ENCODE data around the gene CFAP298. TPM values are rescaled to one million over a fixed set of nuclear protein-coding genes. Genes with fewer than 3 reads are reported as not detected.

Gene CFAP298
- total and polyA plus RNA-seq, 2 of the 13 experiments (the other 11 are each of a cell fraction or from before 2014, with no cell fraction given), result 21.2 to 62.2 TPM

DNA sequence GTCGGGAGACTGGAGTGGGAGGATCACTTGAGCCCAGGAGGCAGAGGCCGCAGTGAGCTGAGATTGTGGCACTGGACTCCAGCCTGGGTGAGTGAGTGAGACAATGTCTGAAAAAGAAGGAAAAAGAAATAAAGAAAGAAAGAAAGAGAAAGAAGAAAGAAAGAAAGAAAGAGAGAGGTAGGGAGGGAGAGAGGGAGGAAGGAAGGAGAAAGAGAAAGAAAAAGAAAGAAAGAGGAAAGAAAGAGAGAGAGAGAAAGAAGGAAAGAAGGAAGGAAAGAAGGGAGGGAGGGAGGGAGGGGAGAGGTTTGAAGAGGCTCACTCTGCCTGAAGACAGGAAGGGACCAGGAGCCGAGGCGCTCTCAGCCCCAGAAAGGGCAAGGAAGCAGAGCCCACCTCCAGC is 22.0 kb downstream of the CFAP298 start (continued):
- TF ChIP-seq SNAPC2 (CRISPR knock-in tag; IDR thresholded peaks at IDR 0.05) (no peak), ZNF350 (CRISPR knock-in tag; IDR thresholded peaks at IDR 0.05; ENCODE audit: borderline replicate concordance, low read depth) (no peak), FOXA1 (IDR thresholded peaks at IDR 0.05) (no peak), FOXA1 (CRISPR knock-in tag; IDR thresholded peaks at IDR 0.05) (no peak), SAP130 (CRISPR knock-in tag; IDR thresholded peaks at IDR 0.05; ENCODE audit: low read depth) (no peak), MLLT10 (CRISPR knock-in tag; IDR thresholded peaks at IDR 0.05) (no peak), POLR2AphosphoS5 (IDR thresholded peaks at IDR 0.05; ENCODE audit: low read depth, low read length) (no peak), ZNF331 (CRISPR knock-in tag; IDR thresholded peaks at IDR 0.05) (no peak), KAT8 (CRISPR knock-in tag; IDR thresholded peaks at IDR 0.05) (no peak)
- TF ChIP-seq, protein P1, sequence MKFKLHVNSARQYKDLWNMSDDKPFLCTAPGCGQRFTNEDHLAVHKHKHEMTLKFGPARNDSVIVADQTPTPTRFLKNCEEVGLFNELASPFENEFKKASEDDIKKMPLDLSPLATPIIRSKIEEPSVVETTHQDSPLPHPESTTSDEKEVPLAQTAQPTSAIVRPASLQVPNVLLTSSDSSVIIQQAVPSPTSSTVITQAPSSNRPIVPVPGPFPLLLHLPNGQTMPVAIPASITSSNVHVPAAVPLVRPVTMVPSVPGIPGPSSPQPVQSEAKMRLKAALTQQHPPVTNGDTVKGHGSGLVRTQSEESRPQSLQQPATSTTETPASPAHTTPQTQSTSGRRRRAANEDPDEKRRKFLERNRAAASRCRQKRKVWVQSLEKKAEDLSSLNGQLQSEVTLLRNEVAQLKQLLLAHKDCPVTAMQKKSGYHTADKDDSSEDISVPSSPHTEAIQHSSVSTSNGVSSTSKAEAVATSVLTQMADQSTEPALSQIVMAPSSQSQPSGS (CRISPR knock-in tag; IDR thresholded peaks at IDR 0.05), result no peak
- TF ChIP-seq, protein P2, sequence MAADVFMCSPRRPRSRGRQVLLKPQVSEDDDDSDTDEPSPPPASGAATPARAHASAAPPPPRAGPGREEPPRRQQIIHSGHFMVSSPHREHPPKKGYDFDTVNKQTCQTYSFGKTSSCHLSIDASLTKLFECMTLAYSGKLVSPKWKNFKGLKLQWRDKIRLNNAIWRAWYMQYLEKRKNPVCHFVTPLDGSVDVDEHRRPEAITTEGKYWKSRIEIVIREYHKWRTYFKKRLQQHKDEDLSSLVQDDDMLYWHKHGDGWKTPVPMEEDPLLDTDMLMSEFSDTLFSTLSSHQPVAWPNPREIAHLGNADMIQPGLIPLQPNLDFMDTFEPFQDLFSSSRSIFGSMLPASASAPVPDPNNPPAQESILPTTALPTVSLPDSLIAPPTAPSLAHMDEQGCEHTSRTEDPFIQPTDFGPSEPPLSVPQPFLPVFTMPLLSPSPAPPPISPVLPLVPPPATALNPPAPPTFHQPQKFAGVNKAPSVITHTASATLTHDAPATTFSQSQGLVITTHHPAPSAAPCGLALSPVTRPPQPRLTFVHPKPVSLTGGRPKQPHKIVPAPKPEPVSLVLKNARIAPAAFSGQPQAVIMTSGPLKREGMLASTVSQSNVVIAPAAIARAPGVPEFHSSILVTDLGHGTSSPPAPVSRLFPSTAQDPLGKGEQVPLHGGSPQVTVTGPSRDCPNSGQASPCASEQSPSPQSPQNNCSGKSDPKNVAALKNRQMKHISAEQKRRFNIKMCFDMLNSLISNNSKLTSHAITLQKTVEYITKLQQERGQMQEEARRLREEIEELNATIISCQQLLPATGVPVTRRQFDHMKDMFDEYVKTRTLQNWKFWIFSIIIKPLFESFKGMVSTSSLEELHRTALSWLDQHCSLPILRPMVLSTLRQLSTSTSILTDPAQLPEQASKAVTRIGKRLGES (CRISPR knock-in tag; IDR thresholded peaks at IDR 0.05; ENCODE audit: borderline replicate concordance), result no peak

DNA sequence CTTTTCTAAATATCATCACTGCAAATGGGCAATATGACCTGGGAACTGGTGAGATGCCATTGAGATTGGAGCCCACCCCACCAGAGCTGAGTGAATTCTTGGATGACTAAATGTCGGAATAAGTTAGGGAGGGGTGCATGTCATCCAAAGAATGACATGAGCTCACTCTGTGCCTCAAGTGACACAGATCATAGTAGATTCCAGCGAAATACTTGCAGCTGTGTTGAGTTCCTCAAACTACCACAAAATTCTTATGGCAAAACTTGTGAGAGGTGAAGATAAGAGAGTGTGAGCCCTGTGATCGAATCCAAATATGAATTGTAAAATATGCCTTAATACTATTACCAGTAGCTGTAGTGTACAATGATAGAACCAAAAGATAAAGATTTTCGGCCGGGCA is 24.5 kb downstream of the CFAP298 start:
- in situ Hi-C loops (cut with HindIII; ENCODE audit: extremely low pct_ligation_motif_present, low pct_unique_long_range_greater_than_20kb) (no loop called here), intact Hi-C loops (cut with micrococcal nuclease; ENCODE audit: unreplicated experiment) (no loop called here)
- H3K27ac ChIP-seq (ENCODE audit: extremely low read length, insufficient read depth, low read length), result no peak overlapping the region
- ChIA-PET CTCF (ENCODE audit: low intra/inter-chr PET ratio, low total read pairs) (no interaction called here), POLR2A (no interaction called here)
- FAIRE-seq (no peak), ATAC-seq (no peak), DNase-seq (ENCODE audit: low spot score) (no peak)
- no peak overlapping the region for H3K9ac ChIP-seq (ENCODE audit: insufficient read depth, low read depth, low read length)
- no peaks in the 10 kb centered on the region for H4K20me1 ChIP-seq (ENCODE audit: insufficient read depth, low read length)
- H3K27me3 ChIP-seq (ENCODE audit: control insufficient read depth in 1 of 2, insufficient read depth in 2 of 2, low read length in 2 of 2), result no peaks in the 10 kb centered on the region
- H3K79me2 ChIP-seq (ENCODE audit: insufficient read depth, low read length), result no peaks in the 10 kb centered on the region
- BruUV-seq (replicated peaks), result no TSS peak
- H3K36me3 ChIP-seq (replicated peaks in 1 of 2; ENCODE audit: control insufficient read depth in 1 of 2, insufficient read depth in 2 of 2, low read length in 2 of 2), result no peaks in the 10 kb centered on the region
- 93% methylated on average over 5 of the region's 5 CpGs for WGBS (ENCODE audit: low lambda C conversion rate)
- no peaks in the 10 kb centered on the region for H3K9me3 ChIP-seq (ENCODE audit: low read length)
- no peak overlapping the region for H3K4me2 ChIP-seq (ENCODE audit: low read depth, low read length)
- no peak overlapping the region for H3K4me3 ChIP-seq (replicated peaks in 1 of 3; ENCODE audit: insufficient read depth in 1 of 3, low read depth in 2 of 3, low read length in 3 of 3)
- H3K4me1 ChIP-seq (ENCODE audit: insufficient read depth, low read length), result peaks cover 52% of the 10 kb centered on the region
- H2AFZ ChIP-seq (ENCODE audit: low read length), result no peak overlapping the region
- TF ChIP-seq TSC22D2 (CRISPR knock-in tag; IDR thresholded peaks at IDR 0.05; ENCODE audit: borderline replicate concordance) (no peak), FOXP1 (IDR thresholded peaks at IDR 0.05) (no peak), FOXP1 (CRISPR knock-in tag; IDR thresholded peaks at IDR 0.05) (no peak), RXRB (CRISPR knock-in tag; IDR thresholded peaks at IDR 0.05; ENCODE audit: borderline replicate concordance) (no peak), TARDBP (CRISPR knock-in tag; IDR thresholded peaks at IDR 0.05) (no peak), HNF4A (CRISPR knock-in tag; IDR thresholded peaks at IDR 0.05) (no peak), ZNF441 (CRISPR knock-in tag; IDR thresholded peaks at IDR 0.05; ENCODE audit: borderline replicate concordance) (no peak), SPEN (CRISPR knock-in tag; IDR thresholded peaks at IDR 0.05; ENCODE audit: low read depth) (no peak), DPF2 (CRISPR knock-in tag; IDR thresholded peaks at IDR 0.05; ENCODE audit: borderline replicate concordance, low read depth) (no peak), MEIS2 (CRISPR knock-in tag; IDR thresholded peaks at IDR 0.05) (no peak), ZNF160 (CRISPR knock-in tag; IDR thresholded peaks at IDR 0.05) (no peak), ZFYVE20 (CRISPR knock-in tag; IDR thresholded peaks at IDR 0.05; ENCODE audit: borderline replicate concordance, low read depth) (no peak), ZNF839 (CRISPR knock-in tag; IDR thresholded peaks at IDR 0.05; ENCODE audit: borderline replicate concordance) (no peak), FLYWCH1 (CRISPR knock-in tag; IDR thresholded peaks at IDR 0.05) (no peak)

Data from HepG2 (cell line).